H1 (cell line): ENCODE results near the gene AHI1. TPM values are rescaled to one million over a fixed set of nuclear protein-coding genes. Genes with fewer than 3 reads are reported as not detected.

Experiments used
- CTCF ChIA-PET: fragments of 300-600 bp; sonication (Branson Sonifier 250); formaldehyde crosslinking; loops from one replicate; lab custom pipeline; 2021; ENCODE audit not compliant: partially characterized antibody; lab: Charles Lee
- POLR2A ChIA-PET: fragments of 300-600 bp; sonication (Branson Sonifier 250); formaldehyde crosslinking; loops from one replicate; lab custom pipeline; 2021; ENCODE audit warnings: inconsistent platforms; ENCODE audit not compliant: partially characterized antibody; lab: Charles Lee
- DNase-seq, 2 experiments: peaks; one replicate each; pipeline versions ENCODE4 v3.0.0 to v3.0.0-alpha.2; 2010 to 2022; ENCODE audit warnings: low spot score in 2 of 2, low read depth in 1 of 2, mixed read lengths in 1 of 2
- FAIRE-seq: peaks from 2 replicates; lab custom pipeline; 2011; peaks lifted over from hg19 to GRCh38; lab: Jason Lieb, UNC
- H2AFZ ChIP-seq: 2 replicates; pipeline ENCODE4 v1.8.1; 2012; ENCODE audit warnings: low read length, inconsistent platforms
- H2AK5ac ChIP-seq: 2 replicates; pipeline ENCODE4 v1.6.1; 2013; ENCODE audit warnings: low read depth, low read length
- H2BK120ac ChIP-seq: replicated peaks from 2 replicates; pipeline ENCODE3; 2013; ENCODE audit warnings: low read depth, low read length, inconsistent platforms
- H2BK12ac ChIP-seq: 2 replicates; pipeline ENCODE4 v1.6.1; 2013; ENCODE audit warnings: low read depth, low read length
- H2BK15ac ChIP-seq: 2 replicates; pipeline ENCODE4 v1.6.1; 2013; ENCODE audit warnings: low read length
- H2BK20ac ChIP-seq: 2 replicates; pipeline ENCODE4 v1.6.1; 2013; ENCODE audit warnings: low read length
- H2BK5ac ChIP-seq: 2 replicates; pipeline ENCODE4 v1.6.1; 2013; ENCODE audit warnings: low read depth, low read length
- H3K14ac ChIP-seq: 2 replicates; pipeline ENCODE4 v1.6.1; 2013; ENCODE audit warnings: inconsistent platforms; ENCODE audit not compliant: insufficient read length
- H3K18ac ChIP-seq: 2 replicates; pipeline ENCODE4 v1.6.1; 2013; ENCODE audit warnings: low read length; ENCODE audit errors: extremely low read depth
- H3K23ac ChIP-seq: 2 replicates; pipeline ENCODE4 v1.6.1; 2013; ENCODE audit warnings: inconsistent platforms; ENCODE audit not compliant: insufficient read length
- H3K23me2 ChIP-seq: 2 replicates; pipeline ENCODE4 v1.6.1; 2013; ENCODE audit warnings: low read depth, low read length
- H3K27ac ChIP-seq: 2 replicates; pipeline ENCODE4 v1.6.1; 2011; ENCODE audit warnings: low read depth, low read length, inconsistent platforms
- H3K27me3 ChIP-seq, 4 experiments: replicated peaks in 1 of 4; 1 replicate in 1 of 4; 2 replicates in 3 of 4; pipeline versions ENCODE4 v1.6.1 to v1.8.1; 2011 to 2013; ENCODE audit warnings: low read length in 3 of 4, mild to moderate bottlenecking in 3 of 4, inconsistent platforms in 2 of 4, mixed read lengths in 2 of 4, moderate library complexity in 1 of 4; ENCODE audit not compliant: control insufficient read depth in 3 of 4, insufficient read depth in 3 of 4; ENCODE audit errors: extremely low read depth in 1 of 4
- H3K36me3 ChIP-seq, 4 experiments: 2 replicates each; pipeline versions ENCODE4 v1.6.1 to v1.8.1; 2011 to 2013; ENCODE audit warnings: mild to moderate bottlenecking in 4 of 4, low read length in 3 of 4, moderate library complexity in 2 of 4, control low read depth in 1 of 4, inconsistent platforms in 1 of 4; ENCODE audit not compliant: insufficient read depth in 4 of 4, control insufficient read depth in 2 of 4
- H3K4ac ChIP-seq: replicated peaks from 2 replicates; pipeline ENCODE3; 2013; ENCODE audit warnings: low read length, low read depth, mixed read lengths, inconsistent platforms; ENCODE audit not compliant: insufficient read length
- H3K4me1 ChIP-seq, 4 experiments: replicated peaks in 1 of 4; 1 replicate in 1 of 4; 2 replicates in 3 of 4; pipeline versions ENCODE4 v1.6.1 to v1.8.1; 2011 to 2013; ENCODE audit warnings: low read length in 3 of 4, inconsistent platforms in 2 of 4, mixed read lengths in 1 of 4; ENCODE audit not compliant: insufficient read depth in 4 of 4, control insufficient read depth in 3 of 4
- H3K4me2 ChIP-seq, 2 experiments: 2 replicates each; pipeline versions ENCODE4 v1.6.1 to v1.8.1; 2011 to 2013; ENCODE audit warnings: low read depth in 2 of 2, low read length in 2 of 2, control low read depth in 1 of 2, inconsistent platforms in 1 of 2, mild to moderate bottlenecking in 1 of 2; ENCODE audit not compliant: insufficient read depth in 1 of 2
- H3K4me3 ChIP-seq, 4 experiments: fragments of 200-600, 300-600 bp in 1 of 4; sonication (generic), shearing (Covaris generic), sonication (Bioruptor Twin) in 1 of 4; 2 replicates each; pipeline versions ENCODE4 v1.5.1 to v1.8.1; 2011 to 2016; ENCODE audit warnings: low read length in 4 of 4, low read depth in 3 of 4, control low read depth in 2 of 4, inconsistent platforms in 2 of 4, mild to moderate bottlenecking in 2 of 4, mixed read lengths in 1 of 4, moderate library complexity in 1 of 4; ENCODE audit not compliant: insufficient read depth in 2 of 4; ENCODE audit errors: extremely low read depth in 1 of 4
- H3K56ac ChIP-seq: replicated peaks from 2 replicates; pipeline ENCODE3; 2013; ENCODE audit warnings: low read depth, mild to moderate bottlenecking, mixed read lengths, low read length, inconsistent platforms; ENCODE audit not compliant: insufficient read length
- H3K79me1 ChIP-seq: 2 replicates; pipeline ENCODE4 v1.6.1; 2013; ENCODE audit warnings: low read depth, low read length, control low read depth
- H3K79me2 ChIP-seq, 2 experiments: 2 replicates each; pipeline versions ENCODE4 v1.6.1 to v1.8.1; 2012 to 2013; ENCODE audit warnings: low read length in 2 of 2, mild to moderate bottlenecking in 2 of 2, inconsistent platforms in 1 of 2; ENCODE audit not compliant: insufficient read depth in 2 of 2, control insufficient read depth in 1 of 2
- H3K9ac ChIP-seq, 4 experiments: replicated peaks in 1 of 4; 1 replicate in 1 of 4; 2 replicates in 3 of 4; pipeline versions ENCODE4 v1.6.1 to v1.8.1; 2011 to 2013; ENCODE audit warnings: low read depth in 3 of 4, low read length in 3 of 4, control low read depth in 2 of 4, mild to moderate bottlenecking in 2 of 4, moderate library complexity in 2 of 4, inconsistent platforms in 1 of 4; ENCODE audit errors: extremely low read depth in 1 of 4
- H3K9me3 ChIP-seq, 2 experiments: 2 replicates each; pipeline versions ENCODE4 v1.6.1 to v1.8.1; 2012 to 2013; ENCODE audit warnings: mild to moderate bottlenecking in 2 of 2, moderate library complexity in 2 of 2, control low read depth in 1 of 2, inconsistent platforms in 1 of 2, low read depth in 1 of 2, low read length in 1 of 2, mixed read lengths in 1 of 2; ENCODE audit not compliant: insufficient read depth in 2 of 2
- H4K20me1 ChIP-seq, 2 experiments: replicated peaks in 1 of 2; 2 replicates each; pipeline versions ENCODE3 to v1.8.1; 2011 to 2013; ENCODE audit warnings: inconsistent platforms in 2 of 2, low read length in 2 of 2, mild to moderate bottlenecking in 1 of 2; ENCODE audit not compliant: insufficient read depth in 2 of 2, control insufficient read depth in 1 of 2
- H4K5ac ChIP-seq: 2 replicates; pipeline ENCODE4 v1.6.1; 2013; ENCODE audit warnings: low read length, low read depth, mixed read lengths, inconsistent platforms; ENCODE audit not compliant: insufficient read length
- H4K8ac ChIP-seq: 2 replicates; pipeline ENCODE4 v1.8.0; 2013; ENCODE audit warnings: mild to moderate bottlenecking, moderate library complexity, low read length, inconsistent platforms; ENCODE audit not compliant: insufficient read depth; ENCODE audit errors: extremely low read depth
- H4K91ac ChIP-seq: replicated peaks from 2 replicates; pipeline ENCODE3; 2013; ENCODE audit warnings: low read length, mixed read lengths, inconsistent platforms; ENCODE audit not compliant: insufficient read length
- ASH2L ChIP-seq: fragments of 200-600, 300-600 bp; sonication (generic); IDR thresholded peaks from one replicate; pipeline ENCODE4 v1.7.1; 2017; ENCODE audit warnings: low read length
- BACH1 ChIP-seq: IDR thresholded peaks from 2 replicates; pipeline ENCODE4 v1.6.1; 2012; ENCODE audit warnings: low read length, improper control_type of control experiment
- CBX8 ChIP-seq: fragments of 300-800, 300-1000 bp; sonication (generic); IDR thresholded peaks from 2 replicates; pipeline ENCODE4 v1.7.1; 2016; ENCODE audit warnings: low read depth, low read length, borderline replicate concordance
- CEBPB ChIP-seq: IDR thresholded peaks from 2 replicates; pipeline ENCODE4 v1.6.1; 2012; ENCODE audit warnings: low read depth, low read length
- CTBP2 ChIP-seq: IDR thresholded peaks from 2 replicates; pipeline ENCODE4 v1.7.0; 2011; ENCODE audit warnings: borderline replicate concordance, mild to moderate bottlenecking, moderate library complexity, mixed read lengths, low read length; ENCODE audit not compliant: insufficient read depth, insufficient read length
- JUND ChIP-seq: IDR thresholded peaks from 2 replicates; pipeline ENCODE4 v1.6.1; 2011; ENCODE audit warnings: mild to moderate bottlenecking, improper control_type of control experiment, low read length
- NANOG ChIP-seq: IDR thresholded peaks from 2 replicates; pipeline ENCODE4 v1.6.1; 2011; ENCODE audit warnings: low read length, low read depth, mild to moderate bottlenecking, inconsistent platforms; ENCODE audit not compliant: insufficient read depth, poor library complexity, severe bottlenecking
- RNF2 ChIP-seq: fragments of 200-900, 300-1000 bp; sonication (generic); IDR thresholded peaks from 2 replicates; pipeline ENCODE4 v1.7.1; 2016; ENCODE audit warnings: borderline replicate concordance, low read depth, mild to moderate bottlenecking, antibody characterized with exemption, low read length; ENCODE audit not compliant: poor library complexity, severe bottlenecking; ENCODE audit errors: missing control alignments
- SIRT6 ChIP-seq: IDR thresholded peaks from one replicate; pipeline ENCODE4 v1.7.1; 2012; ENCODE audit warnings: low read length, inconsistent platforms
- SP4 ChIP-seq: IDR thresholded peaks from 2 replicates; pipeline ENCODE4 v1.6.1; 2012; ENCODE audit warnings: low read length, inconsistent platforms
- TBP ChIP-seq: IDR thresholded peaks from 2 replicates; pipeline ENCODE4 v1.6.1; 2011; ENCODE audit warnings: low read depth, low read length, improper control_type of control experiment
- polyA plus RNA-seq, 7 experiments: library from polyadenylated mRNA; depleted of rRNA in 3 of 7; stranded (reverse) in 5 of 7; unstranded in 2 of 7; fragments of >200 nt in 5 of 7; fragments of 200-250 nt in 2 of 7; gene quantifications; 1 replicate in 5 of 7; 2 replicates in 1 of 7; 4 replicates in 1 of 7; pipeline versions ENCODE4 v1.2.1 to v1.2.3, GENCODE V29; 2011 to 2013; ENCODE audit warnings: missing spikeins in 2 of 7, mixed read lengths in 2 of 7
- total RNA-seq: library from RNA; stranded (reverse); fragmentation: NEBNext Ultra II Directional; extraction: Animal tissue kit (Norgen Biotek cat#: 25700); gene quantifications from 2 replicates; pipeline ENCODE4 v1.2.1, GENCODE V29; 2021

The AHI1 gene
- total and polyA plus RNA-seq, 2 of the 8 experiments (the other 6 are each of a cell fraction or from before 2014, with no cell fraction given) = 4.2 to 19.6 TPM

DNA sequence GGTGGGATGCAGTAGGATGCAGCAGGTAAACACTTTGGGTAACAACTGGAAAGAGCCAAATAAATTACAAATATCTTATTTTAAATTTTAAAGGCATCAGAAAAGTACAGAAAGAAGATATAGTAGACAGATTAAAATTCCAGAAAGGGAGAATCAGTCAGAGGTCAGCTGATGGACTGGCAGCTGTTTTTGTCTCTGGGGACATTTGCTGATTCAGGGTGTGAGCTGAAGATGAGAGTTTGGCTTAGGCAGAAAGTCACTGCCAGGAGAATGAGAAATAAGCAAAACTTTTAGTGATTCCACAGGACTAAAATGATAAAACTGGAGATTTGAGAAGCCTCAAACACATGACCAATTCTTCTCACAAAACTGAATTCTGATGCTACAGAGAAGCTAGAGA lies 39.5 kb downstream of the AHI1 start:
- Histone ChIP-seq H3K18ac (no peak overlapping the region), H3K9me3 (no peaks in the 10 kb centered on the region), H3K79me1 (no peaks in the 10 kb centered on the region), H4K5ac (no peak overlapping the region), H3K4ac (no peak overlapping the region), H3K9ac (no peak overlapping the region), H3K4me2 (no peak overlapping the region), H4K91ac (no peak overlapping the region), H2BK20ac (no peak overlapping the region), H2BK5ac (no peak overlapping the region), H2BK12ac (no peak overlapping the region), H4K20me1 (no peaks in the 10 kb centered on the region), H2BK15ac (no peak overlapping the region), H3K14ac (no peak overlapping the region), H4K8ac (no peak overlapping the region), H3K23me2 (no peaks in the 10 kb centered on the region), H3K27ac (no peak overlapping the region), H2BK120ac (no peak overlapping the region), H3K79me2 (no peaks in the 10 kb centered on the region), H2AK5ac (no peak overlapping the region), H3K4me3 (no peak overlapping the region), H3K27me3 (no peaks in the 10 kb centered on the region), H3K56ac (no peak overlapping the region), H3K23ac (no peak overlapping the region), H3K4me1 (no peaks in the 10 kb centered on the region), H2AFZ (no peak overlapping the region), H3K36me3 (peaks cover 0 to 2% (median 0%) of the 10 kb centered on the region in 4 experiments; a peak in 2 of 8 replicates)
- TF ChIP-seq ASH2L (no peak), NANOG (no peak), CEBPB (no peak), JUND (no peak), BACH1 (no peak), CTBP2 (no peak), CBX8 (no peak), RNF2 (no peak), SIRT6 (no peak), SP4 (no peak), TBP (no peak)
- ChIA-PET POLR2A (no interaction called here), CTCF (no interaction called here)
- DNase-seq (no peak), FAIRE-seq (no peak)
